Measurements from ENCODE around the gene FZD10.

FZD10 gene

DNA sequence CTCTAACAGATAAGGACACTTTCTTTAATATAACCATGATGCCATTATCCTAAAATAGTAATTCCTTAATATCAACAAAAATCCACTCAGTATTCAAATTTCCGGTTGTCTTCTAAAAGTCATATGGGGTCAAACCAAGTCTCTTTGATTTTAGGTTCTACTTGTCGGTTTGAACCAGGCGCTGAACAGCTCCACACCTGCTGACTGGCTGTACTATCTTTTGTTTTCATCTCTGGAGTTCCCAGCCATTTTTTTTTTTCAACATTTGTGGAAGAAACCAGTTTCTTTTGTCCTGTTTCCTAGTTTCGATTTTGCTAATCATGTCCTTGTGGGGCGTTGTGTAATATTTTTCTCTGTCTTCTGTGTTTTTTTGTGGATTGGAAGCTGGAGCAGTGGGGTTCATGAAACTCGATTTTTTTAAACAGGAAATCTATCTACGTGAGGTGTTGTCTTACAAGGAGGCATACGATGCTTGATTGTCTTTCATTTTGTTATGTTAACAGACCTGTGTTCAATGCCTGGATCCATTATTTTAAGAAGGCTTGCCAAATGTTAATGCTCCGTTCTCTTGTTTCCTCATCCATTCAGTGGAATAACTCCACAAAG lies 50.2 kb downstream of the FZD10 start:
- DNase-seq (ENCODE audit: low spot score) = no peak

DNA sequence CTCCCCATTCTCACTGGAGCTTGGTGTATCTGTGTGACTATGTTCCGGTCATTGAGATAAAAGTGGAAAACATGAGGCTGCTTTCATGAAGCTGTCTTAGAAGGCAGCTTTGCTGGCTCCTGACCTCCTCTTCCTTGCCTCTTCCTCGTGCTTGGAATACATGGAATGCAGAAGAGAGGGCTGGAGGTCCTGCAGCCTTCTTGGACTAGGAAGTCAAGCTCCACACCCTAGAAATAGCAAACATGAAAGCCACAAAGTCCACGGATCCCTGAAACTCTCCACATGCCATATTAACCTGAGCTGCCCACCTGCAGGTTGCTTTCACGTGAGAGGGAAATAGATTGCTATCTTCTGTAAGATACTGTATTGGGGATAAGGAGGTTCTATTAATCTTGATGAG lies 51.0 kb downstream of the FZD10 start:
- no peak for DNase-seq (ENCODE audit: low spot score)

GRCh38 chr12:130214686-130215395 lies 52.6 kb downstream of the FZD10 start:
- DNase-seq (ENCODE audit: low spot score) = no peak

All from HuH-7 (cell line).